GM19467 (cell line): Measurements from ENCODE around the gene IRF4.
"Not testable (repeated sequence)": the region's sequence is repeated elsewhere in the genome, so short reads cannot be mapped to it uniquely, and the experiment has no call there.

Experiments
- ATAC-seq: cut with Tn5 transposase; IDR thresholded peaks from one replicate; pipeline ENCODE4 v1.9.1; 2021; ENCODE audit warnings: mild to moderate bottlenecking, moderate library complexity; ENCODE audit not compliant: unreplicated experiment

The IRF4 gene

GRCh38 chr6:364609-365540 lies 26.7 kb upstream of the IRF4 start:
- ATAC-seq: peak; percentile 52

- no peak for ATAC-seq
Measured at GRCh38 chr6:365835-366234, 25.7 kb upstream of the IRF4 start.

GRCh38 chr6:366389-367297 lies 24.9 kb upstream of the IRF4 start:
- ATAC-seq: no peak

GRCh38 chr6:367298-367794 lies 24.2 kb upstream of the IRF4 start:
- no peak for ATAC-seq

- no peak for ATAC-seq
Measured at GRCh38 chr6:367891-368630, 23.5 kb upstream of the IRF4 start.

- no peak for ATAC-seq
Measured at GRCh38 chr6:369559-370431, 21.8 kb upstream of the IRF4 start.

- ATAC-seq: no peak
Measured at GRCh38 chr6:370555-370954, 21.0 kb upstream of the IRF4 start.

- ATAC-seq: not testable (repeated sequence)
Measured at GRCh38 chr6:371851-372250, 19.7 kb upstream of the IRF4 start.

- peak; percentile 54 for ATAC-seq
Measured at GRCh38 chr6:372336-372911, 19.1 kb upstream of the IRF4 start.

- ATAC-seq: no peak
Measured at GRCh38 chr6:373031-373430, 18.5 kb upstream of the IRF4 start.

- ATAC-seq: no peak
Measured at GRCh38 chr6:373773-374724, 17.5 kb upstream of the IRF4 start.

- ATAC-seq: no peak
Measured at GRCh38 chr6:374956-375355, 16.6 kb upstream of the IRF4 start.

- no peak for ATAC-seq
Measured at GRCh38 chr6:376827-377640, 14.5 kb upstream of the IRF4 start.

- ATAC-seq: not testable (repeated sequence)
Measured at GRCh38 chr6:377641-378020, 13.9 kb upstream of the IRF4 start.

GRCh38 chr6:378090-378957 lies 13.2 kb upstream of the IRF4 start:
- ATAC-seq: no peak

- no peak for ATAC-seq
Measured at GRCh38 chr6:378958-379409, 12.6 kb upstream of the IRF4 start.
